Mesothelial cell of epicardium (in vitro differentiated cells): ENCODE data around the gene RNU6-1. TPM values are rescaled to one million over a fixed set of nuclear protein-coding genes. Genes with fewer than 3 reads are reported as not detected.

Experiments
- DNase-seq, 2 experiments: peaks; one replicate each; pipeline ENCODE4 v3.0.0; 2021; ENCODE audit warnings: low spot score in 2 of 2; ENCODE audit not compliant: unreplicated experiment in 2 of 2
- H3K27ac Mint-ChIP-seq: 2 replicates; pipeline ENCODE4 v1.8.0; 2021; ENCODE audit warnings: mixed read lengths
- H3K27me3 Mint-ChIP-seq: 2 replicates; pipeline ENCODE4 v1.8.0; 2021; ENCODE audit warnings: low read depth, mixed read lengths
- H3K36me3 Mint-ChIP-seq: 2 replicates; pipeline ENCODE4 v1.8.0; 2021; ENCODE audit warnings: mixed read lengths
- H3K4me1 Mint-ChIP-seq: 2 replicates; pipeline ENCODE4 v1.8.0; 2021; ENCODE audit warnings: mixed read lengths
- H3K4me3 Mint-ChIP-seq: 2 replicates; pipeline ENCODE4 v1.8.0; 2021; ENCODE audit warnings: mild to moderate bottlenecking, moderate library complexity, mixed read lengths
- H3K9me3 Mint-ChIP-seq: 2 replicates; pipeline ENCODE4 v1.8.0; 2021; ENCODE audit warnings: mixed read lengths
- total RNA-seq: library from RNA; stranded (reverse); gene quantifications from 3 replicates; pipeline ENCODE4 v1.2.1, GENCODE V29; 2021
- TF ChIP-seq, protein P1 (sequence below): fragments of 200-600 bp; sonication (generic); IDR thresholded peaks from one replicate; pipeline ENCODE4 v1.5.0; 2021; ENCODE audit warnings: antibody characterized with exemption; ENCODE audit not compliant: unreplicated experiment

Gene RNU6-1
- total RNA-seq, 1 donor from 2014 or later: not detected

DNA sequence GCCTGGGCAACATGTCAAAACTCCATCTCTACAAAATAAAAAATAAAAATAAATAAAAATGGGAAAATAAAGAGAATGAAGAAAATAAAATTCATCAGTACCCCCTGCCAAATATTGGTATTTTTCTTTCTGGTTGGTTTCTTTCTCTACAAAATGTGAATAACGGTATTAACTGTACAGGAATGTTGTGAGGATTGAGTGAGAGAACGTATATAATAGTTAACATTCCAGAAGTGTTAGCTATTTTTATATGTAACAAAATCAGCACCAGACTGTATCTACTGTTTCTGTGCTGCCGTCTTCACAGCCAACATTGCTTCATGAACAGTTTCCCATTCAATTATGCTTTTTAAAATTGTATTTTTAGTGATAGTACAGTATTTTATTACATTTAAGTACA is 25.5 kb upstream of the RNU6-1 start:
- Mint-ChIP-seq H3K27me3 (no peaks in the 10 kb centered on the region), H3K4me3 (no peak overlapping the region), H3K4me1 (peaks cover 13% of the 10 kb centered on the region), H3K27ac (peak overlapping the region; percentile 67), H3K9me3 (peaks cover 10% of the 10 kb centered on the region), H3K36me3 (peaks cover 8% of the 10 kb centered on the region)
- TF ChIP-seq, protein P1, sequence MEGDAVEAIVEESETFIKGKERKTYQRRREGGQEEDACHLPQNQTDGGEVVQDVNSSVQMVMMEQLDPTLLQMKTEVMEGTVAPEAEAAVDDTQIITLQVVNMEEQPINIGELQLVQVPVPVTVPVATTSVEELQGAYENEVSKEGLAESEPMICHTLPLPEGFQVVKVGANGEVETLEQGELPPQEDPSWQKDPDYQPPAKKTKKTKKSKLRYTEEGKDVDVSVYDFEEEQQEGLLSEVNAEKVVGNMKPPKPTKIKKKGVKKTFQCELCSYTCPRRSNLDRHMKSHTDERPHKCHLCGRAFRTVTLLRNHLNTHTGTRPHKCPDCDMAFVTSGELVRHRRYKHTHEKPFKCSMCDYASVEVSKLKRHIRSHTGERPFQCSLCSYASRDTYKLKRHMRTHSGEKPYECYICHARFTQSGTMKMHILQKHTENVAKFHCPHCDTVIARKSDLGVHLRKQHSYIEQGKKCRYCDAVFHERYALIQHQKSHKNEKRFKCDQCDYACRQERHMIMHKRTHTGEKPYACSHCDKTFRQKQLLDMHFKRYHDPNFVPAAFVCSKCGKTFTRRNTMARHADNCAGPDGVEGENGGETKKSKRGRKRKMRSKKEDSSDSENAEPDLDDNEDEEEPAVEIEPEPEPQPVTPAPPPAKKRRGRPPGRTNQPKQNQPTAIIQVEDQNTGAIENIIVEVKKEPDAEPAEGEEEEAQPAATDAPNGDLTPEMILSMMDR: no peak
- no peak for DNase-seq

DNA sequence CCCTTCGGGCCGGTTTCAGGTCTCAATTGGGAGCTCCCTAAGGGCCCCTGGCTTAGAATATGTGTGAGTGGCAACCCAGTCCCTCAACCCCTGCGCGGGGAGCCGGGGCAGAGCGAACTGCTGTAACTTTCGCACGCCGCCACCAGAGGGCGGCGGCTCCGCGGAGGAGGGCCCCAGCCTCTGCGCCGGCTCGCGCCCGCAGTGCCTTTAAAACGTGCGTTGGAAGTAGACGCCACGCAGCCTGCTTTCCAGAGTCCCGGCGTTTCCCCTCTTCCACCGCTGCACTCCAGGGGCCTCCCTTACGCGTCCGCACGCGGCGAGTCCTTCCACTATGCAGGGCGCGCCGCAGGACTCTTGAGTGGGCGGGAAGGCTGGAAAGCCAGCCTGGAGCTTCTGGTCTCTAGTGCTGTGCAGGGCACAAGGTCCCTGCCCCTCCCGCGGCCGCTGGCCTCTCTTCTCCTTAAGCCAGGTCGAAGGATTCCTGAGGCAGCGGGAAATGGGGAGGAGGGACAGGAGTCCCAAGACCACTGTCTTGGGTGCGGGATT is 23.7 kb upstream of the RNU6-1 start:
- H3K4me3 Mint-ChIP-seq: peak overlapping the region; percentile 58
- TF ChIP-seq, protein P1: peak; percentile 97
- no peak overlapping the region for H3K27ac Mint-ChIP-seq
- peaks cover 13% of the 10 kb centered on the region for H3K4me1 Mint-ChIP-seq
- H3K27me3 Mint-ChIP-seq: no peaks in the 10 kb centered on the region
- no peaks in the 10 kb centered on the region for H3K9me3 Mint-ChIP-seq
- DNase-seq: peak; percentile 73 to 86
- H3K36me3 Mint-ChIP-seq: no peaks in the 10 kb centered on the region

DNA sequence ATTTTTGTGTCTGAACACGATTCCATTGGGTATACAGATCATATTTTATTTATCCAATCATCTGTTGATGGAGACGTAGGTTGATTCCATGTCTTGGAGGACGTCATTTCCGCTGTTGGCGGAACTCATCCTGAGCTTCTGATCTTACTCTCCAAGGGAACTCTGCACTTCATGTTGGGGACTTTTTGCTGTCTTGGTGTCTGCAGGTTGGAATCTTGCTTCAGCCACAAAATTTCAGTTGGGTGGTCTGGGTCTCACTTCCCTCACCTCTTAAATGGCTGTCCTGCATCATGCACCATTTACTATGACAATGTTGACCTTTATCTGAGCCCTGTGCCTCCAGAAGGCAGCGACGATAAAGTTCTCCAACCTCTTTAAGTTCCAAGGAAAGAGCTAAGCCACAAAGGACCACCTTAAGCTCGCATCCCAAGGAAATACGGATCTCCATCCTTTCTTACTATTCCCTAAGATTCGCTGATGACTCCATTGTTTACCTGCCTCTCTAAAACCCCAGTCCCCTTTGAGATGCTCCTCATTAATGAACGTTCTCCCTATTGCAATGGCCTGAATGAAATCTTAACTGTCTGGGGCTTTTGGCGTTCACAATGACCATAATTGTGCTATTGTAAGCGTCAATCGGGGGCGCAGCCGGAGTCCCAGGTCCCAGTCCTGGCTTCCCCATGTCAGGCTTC is 23.1 kb upstream of the RNU6-1 start:
- no peak for DNase-seq
- H3K4me3 Mint-ChIP-seq: peak overlapping the region; percentile 58
- H3K27me3 Mint-ChIP-seq: no peaks in the 10 kb centered on the region
- peaks cover 13% of the 10 kb centered on the region for H3K4me1 Mint-ChIP-seq
- H3K27ac Mint-ChIP-seq: no peak overlapping the region
- H3K36me3 Mint-ChIP-seq: no peaks in the 10 kb centered on the region
- no peaks in the 10 kb centered on the region for H3K9me3 Mint-ChIP-seq
- TF ChIP-seq, protein P1: no peak

DNA sequence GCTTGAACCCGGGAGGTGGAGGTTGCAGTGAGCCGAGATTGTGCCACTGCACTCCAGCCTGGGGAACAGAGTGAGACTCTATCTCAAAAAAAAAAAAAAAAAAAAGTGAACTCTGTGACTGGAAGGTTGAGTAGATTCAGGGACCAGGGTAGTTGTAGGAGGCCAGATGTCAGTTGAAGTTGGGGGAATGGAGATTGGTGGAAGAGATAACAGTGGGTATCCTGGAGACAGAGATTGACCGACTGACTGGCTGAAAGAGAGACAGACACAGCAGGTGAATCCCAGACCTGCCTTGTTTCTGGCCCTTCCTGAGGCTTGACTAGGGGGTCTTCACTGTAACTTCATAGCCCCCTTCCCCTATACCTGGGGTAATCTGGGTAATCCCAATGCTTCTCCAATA is 22.1 kb upstream of the RNU6-1 start:
- DNase-seq: no peak
- Mint-ChIP-seq H3K4me3 (no peak overlapping the region), H3K4me1 (peaks cover 16% of the 10 kb centered on the region), H3K36me3 (no peaks in the 10 kb centered on the region), H3K9me3 (no peaks in the 10 kb centered on the region), H3K27me3 (no peaks in the 10 kb centered on the region), H3K27ac (no peak overlapping the region)
- TF ChIP-seq, protein P1: no peak

DNA sequence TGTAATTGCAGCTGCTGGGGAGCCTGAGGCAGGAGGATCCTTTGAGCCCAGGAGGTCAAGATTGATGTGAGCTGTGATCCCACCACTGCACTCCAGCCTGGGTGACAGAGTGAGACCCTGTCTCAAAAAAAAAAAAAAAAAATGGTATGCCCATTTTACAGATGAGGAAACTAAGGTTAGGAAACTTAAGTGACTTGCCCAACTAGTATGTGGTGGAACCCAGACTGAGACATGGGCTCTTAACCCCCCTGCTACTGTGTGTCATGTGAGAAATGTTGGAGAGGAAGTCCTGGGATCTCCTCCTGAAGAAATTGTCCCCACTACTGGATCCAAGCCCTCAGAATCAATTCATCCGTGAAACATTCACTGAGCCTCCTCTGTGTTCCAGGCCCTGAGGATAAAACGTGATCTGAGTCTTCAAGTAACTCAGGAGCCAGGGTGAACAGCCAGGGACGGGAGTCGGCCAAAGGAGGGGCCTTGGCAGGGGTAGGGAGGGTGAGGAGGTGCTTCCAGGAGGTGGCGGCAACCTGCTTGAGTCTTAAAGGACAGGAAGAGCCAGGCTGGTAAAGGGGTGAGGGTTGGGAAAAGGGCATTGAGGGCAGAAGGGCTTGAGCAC is 19.6 kb upstream of the RNU6-1 start:
- DNase-seq: no peak
- Mint-ChIP-seq H3K27ac (no peak overlapping the region), H3K4me3 (no peak overlapping the region)

More for the DNA sequence above, 19.6 kb upstream of the RNU6-1 start:
- H3K9me3 Mint-ChIP-seq: no peaks in the 10 kb centered on the region
- no peaks in the 10 kb centered on the region for H3K27me3 Mint-ChIP-seq
- TF ChIP-seq, protein P1: no peak
- H3K4me1 Mint-ChIP-seq: peaks cover 16% of the 10 kb centered on the region
- H3K36me3 Mint-ChIP-seq: no peaks in the 10 kb centered on the region
